H1 (cell line): ENCODE results near the gene TNFAIP8L3. TPM values are rescaled to one million over a fixed set of nuclear protein-coding genes. Genes with fewer than 3 reads are reported as not detected.

Experiments used
- CTCF ChIA-PET: fragments of 300-600 bp; sonication (Branson Sonifier 250); formaldehyde crosslinking; loops from one replicate; lab custom pipeline; 2021; ENCODE audit not compliant: partially characterized antibody; lab: Charles Lee
- POLR2A ChIA-PET: fragments of 300-600 bp; sonication (Branson Sonifier 250); formaldehyde crosslinking; loops from one replicate; lab custom pipeline; 2021; ENCODE audit warnings: inconsistent platforms; ENCODE audit not compliant: partially characterized antibody; lab: Charles Lee
- DNase-seq, 2 experiments: peaks; one replicate each; pipeline versions ENCODE4 v3.0.0 to v3.0.0-alpha.2; 2010 to 2022; ENCODE audit warnings: low spot score in 2 of 2, low read depth in 1 of 2, mixed read lengths in 1 of 2
- FAIRE-seq: peaks from 2 replicates; lab custom pipeline; 2011; peaks lifted over from hg19 to GRCh38; lab: Jason Lieb, UNC
- H2AFZ ChIP-seq: 2 replicates; pipeline ENCODE4 v1.8.1; 2012; ENCODE audit warnings: low read length, inconsistent platforms
- H2AK5ac ChIP-seq: 2 replicates; pipeline ENCODE4 v1.6.1; 2013; ENCODE audit warnings: low read depth, low read length
- H2BK120ac ChIP-seq: replicated peaks from 2 replicates; pipeline ENCODE3; 2013; ENCODE audit warnings: low read depth, low read length, inconsistent platforms
- H2BK12ac ChIP-seq: 2 replicates; pipeline ENCODE4 v1.6.1; 2013; ENCODE audit warnings: low read depth, low read length
- H2BK15ac ChIP-seq: 2 replicates; pipeline ENCODE4 v1.6.1; 2013; ENCODE audit warnings: low read length
- H2BK20ac ChIP-seq: 2 replicates; pipeline ENCODE4 v1.6.1; 2013; ENCODE audit warnings: low read length
- H2BK5ac ChIP-seq: 2 replicates; pipeline ENCODE4 v1.6.1; 2013; ENCODE audit warnings: low read depth, low read length
- H3K14ac ChIP-seq: 2 replicates; pipeline ENCODE4 v1.6.1; 2013; ENCODE audit warnings: inconsistent platforms; ENCODE audit not compliant: insufficient read length
- H3K18ac ChIP-seq: 2 replicates; pipeline ENCODE4 v1.6.1; 2013; ENCODE audit warnings: low read length; ENCODE audit errors: extremely low read depth
- H3K23ac ChIP-seq: 2 replicates; pipeline ENCODE4 v1.6.1; 2013; ENCODE audit warnings: inconsistent platforms; ENCODE audit not compliant: insufficient read length
- H3K23me2 ChIP-seq: 2 replicates; pipeline ENCODE4 v1.6.1; 2013; ENCODE audit warnings: low read depth, low read length
- H3K27ac ChIP-seq: 2 replicates; pipeline ENCODE4 v1.6.1; 2011; ENCODE audit warnings: low read depth, low read length, inconsistent platforms
- H3K27me3 ChIP-seq, 4 experiments: replicated peaks in 1 of 4; 1 replicate in 1 of 4; 2 replicates in 3 of 4; pipeline versions ENCODE4 v1.6.1 to v1.8.1; 2011 to 2013; ENCODE audit warnings: low read length in 3 of 4, mild to moderate bottlenecking in 3 of 4, inconsistent platforms in 2 of 4, mixed read lengths in 2 of 4, moderate library complexity in 1 of 4; ENCODE audit not compliant: control insufficient read depth in 3 of 4, insufficient read depth in 3 of 4; ENCODE audit errors: extremely low read depth in 1 of 4
- H3K36me3 ChIP-seq, 4 experiments: 2 replicates each; pipeline versions ENCODE4 v1.6.1 to v1.8.1; 2011 to 2013; ENCODE audit warnings: mild to moderate bottlenecking in 4 of 4, low read length in 3 of 4, moderate library complexity in 2 of 4, control low read depth in 1 of 4, inconsistent platforms in 1 of 4; ENCODE audit not compliant: insufficient read depth in 4 of 4, control insufficient read depth in 2 of 4
- H3K4ac ChIP-seq: replicated peaks from 2 replicates; pipeline ENCODE3; 2013; ENCODE audit warnings: low read length, low read depth, mixed read lengths, inconsistent platforms; ENCODE audit not compliant: insufficient read length
- H3K4me1 ChIP-seq, 4 experiments: replicated peaks in 1 of 4; 1 replicate in 1 of 4; 2 replicates in 3 of 4; pipeline versions ENCODE4 v1.6.1 to v1.8.1; 2011 to 2013; ENCODE audit warnings: low read length in 3 of 4, inconsistent platforms in 2 of 4, mixed read lengths in 1 of 4; ENCODE audit not compliant: insufficient read depth in 4 of 4, control insufficient read depth in 3 of 4
- H3K4me2 ChIP-seq, 2 experiments: 2 replicates each; pipeline versions ENCODE4 v1.6.1 to v1.8.1; 2011 to 2013; ENCODE audit warnings: low read depth in 2 of 2, low read length in 2 of 2, control low read depth in 1 of 2, inconsistent platforms in 1 of 2, mild to moderate bottlenecking in 1 of 2; ENCODE audit not compliant: insufficient read depth in 1 of 2
- H3K4me3 ChIP-seq, 4 experiments: fragments of 200-600, 300-600 bp in 1 of 4; sonication (generic), shearing (Covaris generic), sonication (Bioruptor Twin) in 1 of 4; 2 replicates each; pipeline versions ENCODE4 v1.5.1 to v1.8.1; 2011 to 2016; ENCODE audit warnings: low read length in 4 of 4, low read depth in 3 of 4, control low read depth in 2 of 4, inconsistent platforms in 2 of 4, mild to moderate bottlenecking in 2 of 4, mixed read lengths in 1 of 4, moderate library complexity in 1 of 4; ENCODE audit not compliant: insufficient read depth in 2 of 4; ENCODE audit errors: extremely low read depth in 1 of 4
- H3K56ac ChIP-seq: replicated peaks from 2 replicates; pipeline ENCODE3; 2013; ENCODE audit warnings: low read depth, mild to moderate bottlenecking, mixed read lengths, low read length, inconsistent platforms; ENCODE audit not compliant: insufficient read length
- H3K79me1 ChIP-seq: 2 replicates; pipeline ENCODE4 v1.6.1; 2013; ENCODE audit warnings: low read depth, low read length, control low read depth
- H3K79me2 ChIP-seq, 2 experiments: 2 replicates each; pipeline versions ENCODE4 v1.6.1 to v1.8.1; 2012 to 2013; ENCODE audit warnings: low read length in 2 of 2, mild to moderate bottlenecking in 2 of 2, inconsistent platforms in 1 of 2; ENCODE audit not compliant: insufficient read depth in 2 of 2, control insufficient read depth in 1 of 2
- H3K9ac ChIP-seq, 4 experiments: replicated peaks in 1 of 4; 1 replicate in 1 of 4; 2 replicates in 3 of 4; pipeline versions ENCODE4 v1.6.1 to v1.8.1; 2011 to 2013; ENCODE audit warnings: low read depth in 3 of 4, low read length in 3 of 4, control low read depth in 2 of 4, mild to moderate bottlenecking in 2 of 4, moderate library complexity in 2 of 4, inconsistent platforms in 1 of 4; ENCODE audit errors: extremely low read depth in 1 of 4
- H3K9me3 ChIP-seq, 2 experiments: 2 replicates each; pipeline versions ENCODE4 v1.6.1 to v1.8.1; 2012 to 2013; ENCODE audit warnings: mild to moderate bottlenecking in 2 of 2, moderate library complexity in 2 of 2, control low read depth in 1 of 2, inconsistent platforms in 1 of 2, low read depth in 1 of 2, low read length in 1 of 2, mixed read lengths in 1 of 2; ENCODE audit not compliant: insufficient read depth in 2 of 2
- H4K20me1 ChIP-seq, 2 experiments: replicated peaks in 1 of 2; 2 replicates each; pipeline versions ENCODE3 to v1.8.1; 2011 to 2013; ENCODE audit warnings: inconsistent platforms in 2 of 2, low read length in 2 of 2, mild to moderate bottlenecking in 1 of 2; ENCODE audit not compliant: insufficient read depth in 2 of 2, control insufficient read depth in 1 of 2
- H4K5ac ChIP-seq: 2 replicates; pipeline ENCODE4 v1.6.1; 2013; ENCODE audit warnings: low read length, low read depth, mixed read lengths, inconsistent platforms; ENCODE audit not compliant: insufficient read length
- H4K8ac ChIP-seq: 2 replicates; pipeline ENCODE4 v1.8.0; 2013; ENCODE audit warnings: mild to moderate bottlenecking, moderate library complexity, low read length, inconsistent platforms; ENCODE audit not compliant: insufficient read depth; ENCODE audit errors: extremely low read depth
- H4K91ac ChIP-seq: replicated peaks from 2 replicates; pipeline ENCODE3; 2013; ENCODE audit warnings: low read length, mixed read lengths, inconsistent platforms; ENCODE audit not compliant: insufficient read length
- ASH2L ChIP-seq: fragments of 200-600, 300-600 bp; sonication (generic); IDR thresholded peaks from one replicate; pipeline ENCODE4 v1.7.1; 2017; ENCODE audit warnings: low read length
- CBX5 ChIP-seq: fragments of 300-800, 300-1000 bp; sonication (generic); IDR thresholded peaks from 2 replicates; pipeline ENCODE4 v1.7.1; 2016; ENCODE audit warnings: antibody characterized with exemption, low read length, low read depth
- FOSL1 ChIP-seq: IDR thresholded peaks from 2 replicates; pipeline ENCODE4 v1.6.1; 2011; ENCODE audit warnings: mild to moderate bottlenecking, low read depth, low read length, moderate library complexity; ENCODE audit not compliant: insufficient read depth
- KDM1A ChIP-seq: fragments of 200-600, 300-600 bp; sonication (generic); IDR thresholded peaks from 2 replicates; pipeline ENCODE4 v1.7.1; 2016; ENCODE audit warnings: mild to moderate bottlenecking, low read length, borderline replicate concordance
- RBBP5 ChIP-seq: IDR thresholded peaks from 2 replicates; pipeline ENCODE4 v1.7.1; 2012; ENCODE audit warnings: low read depth, mild to moderate bottlenecking, inconsistent platforms, low read length, moderate library complexity, borderline replicate concordance
- RFX5 ChIP-seq: IDR thresholded peaks from 2 replicates; pipeline ENCODE4 v1.6.1; 2011; ENCODE audit warnings: low read depth, low read length, improper control_type of control experiment, borderline replicate concordance
- TBP ChIP-seq: IDR thresholded peaks from 2 replicates; pipeline ENCODE4 v1.6.1; 2011; ENCODE audit warnings: low read depth, low read length, improper control_type of control experiment
- YY1 ChIP-seq: IDR thresholded peaks from 2 replicates; pipeline ENCODE4 v1.6.1; 2011; ENCODE audit warnings: low read depth, mild to moderate bottlenecking, low read length
- WGBS, 2 experiments: shearing (Covaris generic) in 1 of 2; methylation state at CpG; one replicate each; pipeline versions ENCODE4 v1.1.6 to v1.1.7; 2013 to 2015; ENCODE audit warnings: low lambda C conversion rate in 2 of 2, mixed read lengths in 2 of 2, inconsistent platforms in 1 of 2, low coverage in 1 of 2, missing lambda C conversion rate in 1 of 2; ENCODE audit not compliant: insufficient replicate concordance in 2 of 2, insufficient coverage in 1 of 2, insufficient read length in 1 of 2; ENCODE audit errors: extremely low coverage in 1 of 2, missing lambda C conversion rate in 1 of 2; 5-methylcytosine and 5-hydroxymethylcytosine counted together
- polyA plus RNA-seq, 7 experiments: library from polyadenylated mRNA; depleted of rRNA in 3 of 7; stranded (reverse) in 5 of 7; unstranded in 2 of 7; fragments of >200 nt in 5 of 7; fragments of 200-250 nt in 2 of 7; gene quantifications; 1 replicate in 5 of 7; 2 replicates in 1 of 7; 4 replicates in 1 of 7; pipeline versions ENCODE4 v1.2.1 to v1.2.3, GENCODE V29; 2011 to 2013; ENCODE audit warnings: missing spikeins in 2 of 7, mixed read lengths in 2 of 7
- total RNA-seq: library from RNA; stranded (reverse); fragmentation: NEBNext Ultra II Directional; extraction: Animal tissue kit (Norgen Biotek cat#: 25700); gene quantifications from 2 replicates; pipeline ENCODE4 v1.2.1, GENCODE V29; 2021

The TNFAIP8L3 gene
- total and polyA plus RNA-seq, 2 of the 8 experiments (the other 6 are each of a cell fraction or from before 2014, with no cell fraction given) = 0.23 to 0.67 TPM

- Histone ChIP-seq H3K56ac (no peak overlapping the region), H3K18ac (no peak overlapping the region), H4K5ac (no peak overlapping the region), H3K79me1 (no peaks in the 10 kb centered on the region; the same call in 1 of the 2 replicates), H4K91ac (no peak overlapping the region), H3K4me3 (no peak overlapping the region), H3K14ac (no peak overlapping the region), H2BK12ac (no peak overlapping the region), H3K23me2 (no peaks in the 10 kb centered on the region; the same call in 1 of the 2 replicates), H2BK20ac (no peak overlapping the region), H2BK120ac (no peak overlapping the region), H3K36me3 (no peaks in the 10 kb centered on the region), H3K4ac (no peak overlapping the region), H3K23ac (no peak overlapping the region), H3K27me3 (peaks cover 0 to 7% (median 0%) of the 10 kb centered on the region in 4 experiments; a peak in 3 of 7 replicates), H3K27ac (no peak overlapping the region), H4K20me1 (no peaks in the 10 kb centered on the region), H2AK5ac (no peak overlapping the region), H3K4me2 (no peak overlapping the region), H3K79me2 (no peaks in the 10 kb centered on the region), H2AFZ (no peak overlapping the region), H2BK15ac (no peak overlapping the region)
- ChIA-PET CTCF (interaction anchor here (2.2 kb wide), 1 partner anchor 77 kb away, joined by 7 read pairs; no protein-coding TSS in a partner anchor), POLR2A (interaction anchor here (2.9 kb wide), 1 partner anchor 8 kb away, joined by 7 read pairs; no protein-coding TSS in a partner anchor)
- no peak for DNase-seq
- 91% methylated on average over 1 of the region's 1 CpG; no CpG with 5 or more reads in 1 of the 2 experiments for WGBS, 2 experiments
- TF ChIP-seq TBP (no peak), KDM1A (no peak), RFX5 (no peak), FOSL1 (no peak), YY1 (no peak), CBX5 (no peak), ASH2L (no peak), RBBP5 (no peak)
- TF ChIP-seq, all 59 proteins: peak for 0
- no peak for FAIRE-seq
- H3K9ac ChIP-seq = no peak overlapping the region
- no peak overlapping the region for H4K8ac ChIP-seq
- H3K4me1 ChIP-seq = peaks cover 3 to 8% (median 4%) of the 10 kb centered on the region in 4 experiments; a peak in 5 of 7 replicates
- H3K9me3 ChIP-seq = no peaks in the 10 kb centered on the region
- H2BK5ac ChIP-seq = no peak overlapping the region
These were observed 8.9 kb downstream of the TNFAIP8L3 start for GRCh38 chr15:51085764-51086163.
